GM18502 (cell line): Measurements from ENCODE around the gene IGFBP3.
"Not testable (repeated sequence)": the region's sequence is repeated elsewhere in the genome, so short reads cannot be mapped to it uniquely, and the experiment has no call there.

ENCODE experiments used
- ATAC-seq: cut with Tn5 transposase; IDR thresholded peaks from one replicate; pipeline ENCODE4 v1.9.1; 2021; ENCODE audit warnings: mild to moderate bottlenecking; ENCODE audit not compliant: unreplicated experiment, poor library complexity

The IGFBP3 gene

DNA sequence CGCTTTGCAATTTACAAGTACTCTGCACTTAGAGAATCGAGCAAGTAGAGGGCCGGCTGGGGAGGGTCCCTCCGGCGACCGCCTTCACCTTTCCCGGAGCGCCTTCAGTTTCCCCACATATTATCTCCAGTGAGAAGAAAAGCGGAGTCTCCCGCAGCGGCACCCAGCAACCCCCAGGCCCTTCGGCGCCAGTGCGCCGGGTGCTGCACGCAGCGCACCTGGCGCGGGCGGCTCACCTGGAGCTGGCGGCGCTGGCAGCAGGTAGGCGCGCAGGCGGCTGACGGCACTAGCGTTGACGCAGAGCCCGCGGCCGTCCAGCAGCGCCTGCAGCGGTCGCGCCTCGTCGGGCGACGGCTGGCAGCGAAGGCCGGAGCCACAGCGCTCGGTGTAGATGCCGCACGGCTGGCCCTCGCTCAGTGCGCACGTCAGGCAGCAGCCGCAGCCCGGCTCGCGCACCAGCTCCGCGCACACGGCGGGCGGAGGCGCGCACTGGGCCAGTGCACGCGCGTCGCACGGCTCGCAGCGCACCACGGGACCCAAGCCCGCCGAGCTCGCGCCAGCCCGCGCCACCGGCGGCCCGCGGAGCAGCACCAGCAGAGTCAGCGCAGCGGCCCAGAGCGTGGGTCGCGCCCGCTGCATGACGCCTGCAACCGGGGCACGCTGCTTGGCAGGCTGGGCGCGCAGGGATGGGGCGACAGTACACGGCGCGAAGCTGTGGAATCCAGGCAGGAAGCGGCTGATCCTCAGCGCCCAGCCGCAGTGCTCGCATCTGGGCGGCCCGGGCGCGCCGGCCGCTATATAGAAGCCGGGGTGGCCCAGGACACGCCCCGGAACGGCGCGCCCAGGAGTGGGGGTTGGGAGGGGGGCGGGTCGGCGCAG lies at the start of gene IGFBP3:
Gene IGFBP3, minus strand, starts transcription at position 771 of the 879 bp plus-strand sequence. Its CDS starts 132 bp downstream, at position 639.
- no peak for ATAC-seq

- ATAC-seq, result no peak
Measured at GRCh38 chr7:45970454-45970853, 49.4 kb upstream of the IGFBP3 start.

- no peak for ATAC-seq
Measured at GRCh38 chr7:45969940-45970339, 48.9 kb upstream of the IGFBP3 start.

DNA sequence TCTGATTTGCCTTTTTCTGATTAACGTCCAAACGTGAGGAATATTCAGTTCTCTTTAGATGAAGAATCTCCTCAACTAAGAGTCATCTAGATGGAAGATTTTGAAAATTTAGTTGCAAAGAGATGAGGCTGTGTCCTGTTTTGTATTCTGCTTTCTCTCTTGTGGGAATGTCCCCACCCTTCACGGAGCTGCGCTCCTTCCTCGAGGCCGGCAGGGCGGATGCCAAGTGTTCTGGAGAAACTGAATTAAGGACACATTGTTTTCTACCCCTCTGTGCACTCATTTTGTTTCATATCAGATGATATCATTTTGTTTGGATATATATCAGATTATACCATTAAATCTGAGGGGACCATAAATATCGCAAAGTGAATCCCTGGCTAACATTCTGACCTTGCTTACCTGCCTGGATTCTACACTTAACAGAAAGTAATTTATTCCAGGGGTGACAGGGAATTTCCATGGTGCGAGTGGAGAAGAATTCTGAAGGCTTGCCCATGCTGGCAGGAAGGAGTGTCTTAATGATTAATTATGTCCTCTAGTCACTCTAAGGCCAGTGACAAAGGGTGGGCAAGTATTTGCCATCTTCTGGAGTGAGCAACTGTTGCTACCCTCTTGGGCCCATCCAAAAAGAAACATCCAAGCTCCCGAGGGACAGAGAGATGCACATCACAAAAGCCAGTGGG lies 47.9 kb upstream of the IGFBP3 start:
- no peak for ATAC-seq

- ATAC-seq, result no peak
Measured at GRCh38 chr7:45968312-45968711, 47.2 kb upstream of the IGFBP3 start.

- ATAC-seq, result no peak
Measured at GRCh38 chr7:45967591-45968157, 46.6 kb upstream of the IGFBP3 start.

- no peak for ATAC-seq
Measured at GRCh38 chr7:45962861-45963260, 41.8 kb upstream of the IGFBP3 start.

- ATAC-seq, result no peak
Measured at GRCh38 chr7:45957721-45958120, 36.6 kb upstream of the IGFBP3 start.

DNA sequence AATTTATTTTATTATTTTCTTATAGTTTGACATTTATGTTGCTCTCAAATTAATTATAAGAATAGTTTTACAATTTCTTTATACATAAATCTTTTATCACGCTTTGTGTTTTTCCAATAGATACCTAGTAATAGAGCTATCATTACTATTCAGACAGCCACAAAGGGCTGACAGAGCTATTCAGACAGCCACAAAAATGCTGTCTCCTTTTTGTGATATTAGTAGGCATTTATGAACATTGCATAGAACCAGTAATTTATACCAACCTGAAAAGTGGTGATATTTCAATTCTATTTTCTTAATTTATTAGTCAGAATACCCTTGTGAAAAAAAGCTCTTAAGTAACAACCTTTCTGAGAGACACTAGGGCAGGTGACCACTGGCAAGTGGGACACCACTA lies 34.2 kb upstream of the IGFBP3 start:
- ATAC-seq, result no peak

DNA sequence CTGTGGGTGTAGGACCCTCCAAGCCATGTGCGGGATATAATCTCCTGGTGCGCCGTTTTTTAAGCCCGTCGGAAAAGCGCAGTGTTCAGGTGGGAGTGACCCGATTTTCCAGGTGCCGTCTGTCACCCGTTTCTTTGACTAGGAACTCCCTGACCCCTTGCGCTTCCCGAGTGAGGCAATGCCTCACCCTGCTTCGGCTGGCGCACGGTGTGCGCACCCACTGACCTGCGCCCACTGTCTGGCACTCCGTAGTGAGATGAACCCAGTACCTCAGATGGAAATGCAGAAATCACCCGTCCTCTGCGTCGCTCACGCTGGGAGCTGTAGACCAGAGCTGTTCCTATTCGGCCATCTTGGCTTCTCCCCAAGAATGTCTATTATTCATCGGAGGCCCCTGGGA lies 32.0 kb upstream of the IGFBP3 start:
- not testable (repeated sequence) for ATAC-seq

DNA sequence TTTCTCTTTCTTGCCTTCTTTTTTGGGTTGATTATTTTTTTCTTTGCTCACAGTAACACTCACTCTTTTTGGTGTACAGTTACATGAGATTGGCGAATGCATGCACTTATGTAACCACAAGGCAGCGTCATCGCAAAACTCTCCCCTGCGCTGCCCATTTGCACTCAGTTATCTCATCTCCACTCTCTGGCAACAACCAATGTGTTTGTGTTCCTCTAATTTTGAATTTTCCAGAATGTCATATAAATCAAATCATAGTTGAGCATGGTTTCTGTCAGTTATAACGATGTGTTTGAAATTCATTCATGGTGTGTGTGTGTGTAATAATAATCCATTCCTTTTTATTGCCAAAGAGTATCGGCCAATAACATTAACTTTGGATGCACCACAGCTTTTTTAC lies 23.0 kb upstream of the IGFBP3 start:
- ATAC-seq, result no peak

DNA sequence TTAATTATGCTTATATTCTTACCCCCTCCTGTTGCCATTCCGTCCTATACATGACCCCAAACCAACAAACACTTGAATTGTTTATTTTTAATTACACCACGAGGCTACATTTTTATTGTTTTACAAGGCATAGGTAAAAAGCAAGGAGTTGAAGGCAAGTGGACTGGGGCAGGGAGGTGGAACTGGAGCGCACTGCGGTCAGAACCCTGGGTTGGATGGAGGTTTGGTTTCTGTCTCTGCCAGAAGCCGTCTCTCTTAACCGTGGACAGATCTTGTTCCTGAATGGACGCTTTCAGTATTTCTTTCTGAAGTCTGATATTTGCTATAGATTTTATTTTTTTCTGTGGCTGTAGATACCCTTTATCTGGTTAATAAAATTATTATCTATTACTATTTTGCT lies 19.9 kb upstream of the IGFBP3 start:
- no peak for ATAC-seq

GRCh38 chr7:45940237-45940781 lies 19.2 kb upstream of the IGFBP3 start:
- ATAC-seq, result not testable (repeated sequence)

DNA sequence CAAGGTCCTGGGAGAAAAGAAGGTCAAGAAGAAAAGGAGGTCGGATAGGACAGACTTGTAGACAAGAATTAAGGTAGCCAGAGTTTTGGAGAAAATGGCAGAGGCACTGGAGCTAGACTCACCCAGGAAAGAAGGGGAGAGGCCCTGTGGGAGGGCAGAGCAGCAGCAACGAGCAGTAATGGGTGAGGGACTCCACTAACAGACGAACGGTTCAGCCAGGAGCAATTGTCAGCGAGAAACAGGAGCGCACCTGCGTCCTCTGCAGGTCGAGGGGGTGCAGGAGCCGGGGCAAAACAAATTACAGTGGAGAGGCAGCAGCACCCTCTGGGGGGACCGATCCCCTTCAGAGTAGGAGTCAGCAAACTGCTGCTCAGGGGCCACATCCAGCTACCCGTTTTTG lies 18.5 kb upstream of the IGFBP3 start:
- ATAC-seq, result no peak

- no peak for ATAC-seq
Measured at GRCh38 chr7:45938626-45939302, 17.7 kb upstream of the IGFBP3 start.

DNA sequence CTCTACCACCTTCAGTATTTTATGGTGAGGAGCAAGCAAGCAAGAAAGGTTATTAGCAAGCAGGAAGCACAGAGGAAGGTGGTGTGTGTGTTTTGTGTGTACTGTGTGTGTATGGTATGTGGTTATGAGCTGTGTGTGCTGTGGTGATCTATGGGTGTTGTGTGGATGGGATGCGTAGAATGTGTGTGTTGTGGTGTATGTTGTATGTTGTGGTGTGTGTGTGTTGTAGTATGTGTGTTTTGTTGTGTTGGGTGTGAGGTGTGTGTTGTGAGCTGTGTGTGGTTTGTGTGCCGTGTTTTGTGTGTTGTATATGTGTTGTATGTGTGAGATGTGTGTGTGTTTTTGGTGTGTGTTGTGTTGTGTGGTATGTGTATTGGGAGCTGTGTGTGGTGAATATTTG lies 16.8 kb upstream of the IGFBP3 start:
- no peak for ATAC-seq

GRCh38 chr7:45937301-45937700 lies 16.2 kb upstream of the IGFBP3 start:
- ATAC-seq, result no peak

GRCh38 chr7:45930967-45931366 lies 9.9 kb upstream of the IGFBP3 start:
- no peak for ATAC-seq

DNA sequence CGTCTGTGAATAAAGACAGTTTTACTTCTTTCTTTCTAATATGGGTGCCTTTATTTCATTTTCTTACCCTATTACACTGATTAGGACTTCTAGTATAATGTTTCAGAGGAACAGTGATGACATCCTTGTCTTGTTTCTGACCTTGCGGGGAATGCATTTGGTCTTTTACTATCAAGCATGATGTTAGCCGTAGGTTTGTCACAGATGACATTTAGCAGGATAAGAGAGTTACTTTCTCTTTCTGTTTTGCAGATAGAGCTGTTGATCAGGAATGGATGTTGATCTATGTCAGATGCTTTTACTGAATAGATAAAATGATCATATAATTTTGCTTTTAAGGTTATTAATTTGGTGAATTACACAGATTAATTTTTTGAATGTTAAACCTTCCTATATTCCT lies 6.6 kb upstream of the IGFBP3 start:
- ATAC-seq, result no peak

- no peak for ATAC-seq
Measured at GRCh38 chr7:45924283-45924682, 3.2 kb upstream of the IGFBP3 start.
